Cardiac muscle cell (in vitro differentiated cells and primary cell): ENCODE data around the gene NLGN4X. TPM values are rescaled to one million over a fixed set of nuclear protein-coding genes. Genes with fewer than 3 reads are reported as not detected.

Source experiments
- DNase-seq, 2 donors: peaks; one replicate each; pipeline versions ENCODE4 v3.0.0 to v3.0.0-alpha.2; 2010 to 2017; ENCODE audit warnings: low read depth in 1 of 2, low spot score in 1 of 2
- H3K27ac ChIP-seq: fragments of 200-600 bp; sonication (generic); 2 replicates; pipeline ENCODE4 v1.5.1; 2016
- H3K27me3 ChIP-seq: fragments of 200-600 bp; sonication (generic); 2 replicates; pipeline ENCODE4 v1.6.0; 2016; ENCODE audit warnings: control low read depth
- H3K36me3 ChIP-seq: fragments of 200-600 bp; sonication (generic); 2 replicates; pipeline ENCODE4 v1.5.1; 2016; ENCODE audit warnings: control low read depth
- H3K4me1 ChIP-seq: fragments of 200-600 bp; sonication (generic); 2 replicates; pipeline ENCODE4 v1.8.1; 2017; ENCODE audit warnings: low read depth, mild to moderate bottlenecking, mixed run types
- H3K4me3 ChIP-seq: fragments of 200-600 bp; sonication (generic); 2 replicates; pipeline ENCODE4 v1.5.1; 2016; ENCODE audit warnings: mild to moderate bottlenecking
- H3K9me3 ChIP-seq: fragments of 200-600 bp; sonication (generic); 2 replicates; pipeline ENCODE4 v1.5.1; 2017; ENCODE audit warnings: low read depth, mild to moderate bottlenecking, control low read depth
- CTCF ChIP-seq: IDR thresholded peaks from 2 replicates; pipeline ENCODE4 v1.5.1; 2012; ENCODE audit warnings: low read depth, mild to moderate bottlenecking, low read length
- polyA plus RNA-seq: library from polyadenylated mRNA; unstranded; fragments of >200 nt; fragmentation: Nextera tagmentation; extraction: Ambion mirVana; gene quantifications from 2 replicates; pipeline ENCODE4 v1.2.1, GENCODE V29; 2016
- total RNA-seq: library from RNA; depleted of rRNA; stranded (reverse); fragments of >200 nt; gene quantifications from 2 replicates; pipeline ENCODE4 v1.2.3, GENCODE V29; 2016

NLGN4X gene
- total and polyA plus RNA-seq, 2 experiments from 2014 or later = 4.2 to 6.9 TPM

- no peaks in the 10 kb centered on the region for H3K4me1 ChIP-seq
- no peak overlapping the region for H3K27ac ChIP-seq
- TF ChIP-seq CTCF = no peak
- DNase-seq = peak in 1 of 2 donors; percentile 75
- no peaks in the 10 kb centered on the region for H3K27me3 ChIP-seq
- no peaks in the 10 kb centered on the region for H3K36me3 ChIP-seq
- H3K9me3 ChIP-seq = no peaks in the 10 kb centered on the region
- H3K4me3 ChIP-seq = no peak overlapping the region
Measured at GRCh38 chrX:5876984-5877596, 351.6 kb downstream of the NLGN4X start.

DNA sequence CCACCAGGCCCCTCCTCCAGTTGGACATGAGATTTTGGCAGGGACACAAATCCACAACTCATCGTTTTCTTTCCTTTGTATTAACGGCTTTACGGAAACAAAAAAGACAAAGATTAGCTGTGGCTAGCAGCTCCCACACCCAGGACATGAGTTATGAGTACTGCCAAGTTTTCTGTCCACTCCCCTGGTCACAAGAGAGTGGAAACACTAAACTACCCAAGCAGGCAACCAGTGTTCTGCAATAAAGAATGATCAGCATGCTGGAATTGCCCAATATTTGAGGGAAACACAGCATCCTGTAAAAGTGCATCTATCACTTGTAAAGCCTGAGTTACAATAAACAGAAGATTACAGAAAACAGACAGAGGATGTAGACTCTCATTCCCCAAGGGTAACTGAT lies 358.4 kb downstream of the NLGN4X start:
- no peaks in the 10 kb centered on the region for H3K4me1 ChIP-seq
- no peaks in the 10 kb centered on the region for H3K36me3 ChIP-seq
- TF ChIP-seq CTCF = no peak
- H3K9me3 ChIP-seq = no peaks in the 10 kb centered on the region
- DNase-seq = peak in 1 of 2 donors; percentile 2
- no peak overlapping the region for H3K27ac ChIP-seq
- H3K4me3 ChIP-seq = no peak overlapping the region
- H3K27me3 ChIP-seq = no peaks in the 10 kb centered on the region

GRCh38 chrX:5869786-5870185 lies 358.9 kb downstream of the NLGN4X start:
- Histone ChIP-seq H3K36me3 (no peaks in the 10 kb centered on the region), H3K4me3 (no peak overlapping the region), H3K27me3 (no peaks in the 10 kb centered on the region), H3K9me3 (no peaks in the 10 kb centered on the region), H3K4me1 (no peaks in the 10 kb centered on the region), H3K27ac (no peak overlapping the region)
- DNase-seq = no peak
- no peak for TF ChIP-seq CTCF

DNA sequence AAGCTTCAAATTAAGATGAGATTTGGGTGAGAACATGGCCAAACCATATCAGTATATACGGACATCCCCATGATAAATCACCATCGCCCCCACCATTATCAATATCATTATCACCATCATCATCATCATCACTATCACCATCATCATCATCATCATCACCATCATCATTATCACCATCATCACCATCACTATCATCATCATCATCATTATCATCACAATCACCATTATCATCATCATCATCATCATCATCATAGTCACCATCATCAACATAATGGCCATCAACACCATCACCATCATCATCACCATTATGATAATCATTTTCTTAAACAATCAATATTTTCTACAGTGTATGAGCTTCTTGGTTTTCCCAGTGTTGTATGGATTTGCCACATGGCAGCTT lies 360.9 kb downstream of the NLGN4X start:
- Histone ChIP-seq H3K27ac (no peak overlapping the region), H3K4me3 (no peak overlapping the region), H3K27me3 (no peaks in the 10 kb centered on the region), H3K9me3 (no peaks in the 10 kb centered on the region), H3K36me3 (no peaks in the 10 kb centered on the region), H3K4me1 (no peaks in the 10 kb centered on the region)
- no peak for DNase-seq
- no peak for TF ChIP-seq CTCF

GRCh38 chrX:5857232-5857631 lies 371.4 kb downstream of the NLGN4X start:
- H3K27ac ChIP-seq = no peak overlapping the region
- H3K9me3 ChIP-seq = no peaks in the 10 kb centered on the region
- H3K27me3 ChIP-seq = no peaks in the 10 kb centered on the region
- H3K4me1 ChIP-seq = no peaks in the 10 kb centered on the region
- H3K36me3 ChIP-seq = no peaks in the 10 kb centered on the region
- TF ChIP-seq CTCF = no peak
- DNase-seq = no peak
- H3K4me3 ChIP-seq = no peak overlapping the region
